SK-N-SH (cell line): ENCODE results near the gene ANO6.

ENCODE experiments used
- ELF1 ChIP-seq: IDR thresholded peaks from 2 replicates; pipeline ENCODE4 v1.4.0; 2012
- EZH2phosphoT487 ChIP-seq: fragments of 200-600 bp; sonication (generic); IDR thresholded peaks from 2 replicates; pipeline ENCODE4 v1.6.1; 2017; ENCODE audit warnings: low read depth, mixed run types, mild to moderate bottlenecking, antibody characterized with exemption, moderate library complexity, borderline replicate concordance
- MEF2A ChIP-seq: IDR thresholded peaks from 2 replicates; pipeline ENCODE4 v1.4.0; 2012; ENCODE audit warnings: low read depth, borderline replicate concordance
- TF ChIP-seq, protein P1 (sequence below): fragments of 200-600 bp; sonication (generic); IDR thresholded peaks from 2 replicates; pipeline ENCODE4 v1.6.1; 2017; ENCODE audit warnings: antibody characterized with exemption, mild to moderate bottlenecking, moderate library complexity
- TF ChIP-seq, protein P2 (sequence below): IDR thresholded peaks from 2 replicates; pipeline ENCODE4 v1.6.1; 2012; ENCODE audit warnings: mild to moderate bottlenecking, low read depth, low read length, moderate library complexity
- TF ChIP-seq, protein P3 (sequence below): fragments of 150-350 bp; IDR thresholded peaks from 2 replicates; pipeline ENCODE4 v1.6.1; 2017; ENCODE audit warnings: antibody characterized with exemption, low read length, low read depth, borderline replicate concordance

DNA sequence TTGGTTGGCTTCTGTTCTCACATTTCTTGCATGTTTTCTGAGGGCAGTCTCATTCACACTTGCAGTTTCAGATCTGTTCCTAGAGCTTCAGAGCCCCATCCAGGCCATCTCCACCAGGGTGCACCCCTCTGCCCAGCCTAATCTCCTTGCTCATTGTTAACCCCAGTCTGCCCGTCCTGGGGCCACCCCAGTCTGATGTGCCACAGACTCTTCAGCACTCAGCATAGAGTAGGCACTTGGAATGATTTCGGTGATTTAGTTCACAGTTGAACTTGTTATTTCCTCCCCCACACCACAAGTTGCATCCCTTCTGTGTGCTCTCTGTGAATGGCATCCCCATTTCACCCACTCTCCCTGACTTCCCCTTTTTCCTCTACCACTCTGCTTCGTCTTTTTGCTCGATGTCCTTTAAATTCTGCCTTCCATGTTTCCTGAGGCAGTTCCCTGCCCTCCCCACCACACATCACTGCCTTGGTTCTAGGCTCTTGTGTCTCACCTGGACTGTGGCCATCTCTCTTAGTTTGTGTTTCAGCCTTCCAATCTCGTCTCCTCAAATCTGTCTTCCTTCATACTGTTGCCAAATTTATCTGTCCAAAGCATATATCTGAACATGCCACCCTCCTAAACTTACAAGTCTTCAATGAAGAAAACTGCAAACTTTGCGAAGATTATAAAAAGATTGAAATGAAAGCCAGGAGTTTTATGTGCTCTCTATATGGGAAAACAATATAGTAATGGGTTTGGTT, 41.5 kb downstream of the ANO6 start:
- TF ChIP-seq, protein P1, sequence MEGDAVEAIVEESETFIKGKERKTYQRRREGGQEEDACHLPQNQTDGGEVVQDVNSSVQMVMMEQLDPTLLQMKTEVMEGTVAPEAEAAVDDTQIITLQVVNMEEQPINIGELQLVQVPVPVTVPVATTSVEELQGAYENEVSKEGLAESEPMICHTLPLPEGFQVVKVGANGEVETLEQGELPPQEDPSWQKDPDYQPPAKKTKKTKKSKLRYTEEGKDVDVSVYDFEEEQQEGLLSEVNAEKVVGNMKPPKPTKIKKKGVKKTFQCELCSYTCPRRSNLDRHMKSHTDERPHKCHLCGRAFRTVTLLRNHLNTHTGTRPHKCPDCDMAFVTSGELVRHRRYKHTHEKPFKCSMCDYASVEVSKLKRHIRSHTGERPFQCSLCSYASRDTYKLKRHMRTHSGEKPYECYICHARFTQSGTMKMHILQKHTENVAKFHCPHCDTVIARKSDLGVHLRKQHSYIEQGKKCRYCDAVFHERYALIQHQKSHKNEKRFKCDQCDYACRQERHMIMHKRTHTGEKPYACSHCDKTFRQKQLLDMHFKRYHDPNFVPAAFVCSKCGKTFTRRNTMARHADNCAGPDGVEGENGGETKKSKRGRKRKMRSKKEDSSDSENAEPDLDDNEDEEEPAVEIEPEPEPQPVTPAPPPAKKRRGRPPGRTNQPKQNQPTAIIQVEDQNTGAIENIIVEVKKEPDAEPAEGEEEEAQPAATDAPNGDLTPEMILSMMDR, result no peak
- TF ChIP-seq, protein P2, sequence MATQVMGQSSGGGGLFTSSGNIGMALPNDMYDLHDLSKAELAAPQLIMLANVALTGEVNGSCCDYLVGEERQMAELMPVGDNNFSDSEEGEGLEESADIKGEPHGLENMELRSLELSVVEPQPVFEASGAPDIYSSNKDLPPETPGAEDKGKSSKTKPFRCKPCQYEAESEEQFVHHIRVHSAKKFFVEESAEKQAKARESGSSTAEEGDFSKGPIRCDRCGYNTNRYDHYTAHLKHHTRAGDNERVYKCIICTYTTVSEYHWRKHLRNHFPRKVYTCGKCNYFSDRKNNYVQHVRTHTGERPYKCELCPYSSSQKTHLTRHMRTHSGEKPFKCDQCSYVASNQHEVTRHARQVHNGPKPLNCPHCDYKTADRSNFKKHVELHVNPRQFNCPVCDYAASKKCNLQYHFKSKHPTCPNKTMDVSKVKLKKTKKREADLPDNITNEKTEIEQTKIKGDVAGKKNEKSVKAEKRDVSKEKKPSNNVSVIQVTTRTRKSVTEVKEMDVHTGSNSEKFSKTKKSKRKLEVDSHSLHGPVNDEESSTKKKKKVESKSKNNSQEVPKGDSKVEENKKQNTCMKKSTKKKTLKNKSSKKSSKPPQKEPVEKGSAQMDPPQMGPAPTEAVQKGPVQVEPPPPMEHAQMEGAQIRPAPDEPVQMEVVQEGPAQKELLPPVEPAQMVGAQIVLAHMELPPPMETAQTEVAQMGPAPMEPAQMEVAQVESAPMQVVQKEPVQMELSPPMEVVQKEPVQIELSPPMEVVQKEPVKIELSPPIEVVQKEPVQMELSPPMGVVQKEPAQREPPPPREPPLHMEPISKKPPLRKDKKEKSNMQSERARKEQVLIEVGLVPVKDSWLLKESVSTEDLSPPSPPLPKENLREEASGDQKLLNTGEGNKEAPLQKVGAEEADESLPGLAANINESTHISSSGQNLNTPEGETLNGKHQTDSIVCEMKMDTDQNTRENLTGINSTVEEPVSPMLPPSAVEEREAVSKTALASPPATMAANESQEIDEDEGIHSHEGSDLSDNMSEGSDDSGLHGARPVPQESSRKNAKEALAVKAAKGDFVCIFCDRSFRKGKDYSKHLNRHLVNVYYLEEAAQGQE, result no peak
- TF ChIP-seq EZH2phosphoT487 (no peak), MEF2A (no peak), ELF1 (no peak)
- TF ChIP-seq, protein P3, sequence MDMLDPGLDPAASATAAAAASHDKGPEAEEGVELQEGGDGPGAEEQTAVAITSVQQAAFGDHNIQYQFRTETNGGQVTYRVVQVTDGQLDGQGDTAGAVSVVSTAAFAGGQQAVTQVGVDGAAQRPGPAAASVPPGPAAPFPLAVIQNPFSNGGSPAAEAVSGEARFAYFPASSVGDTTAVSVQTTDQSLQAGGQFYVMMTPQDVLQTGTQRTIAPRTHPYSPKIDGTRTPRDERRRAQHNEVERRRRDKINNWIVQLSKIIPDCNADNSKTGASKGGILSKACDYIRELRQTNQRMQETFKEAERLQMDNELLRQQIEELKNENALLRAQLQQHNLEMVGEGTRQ, result no peak
